CD4-positive, alpha-beta T cell treated with Interleukin-2 at 100 ng/mL for 4 hours (primary cell): ENCODE measurements around the gene GRM4.
A peak's percentile ranks its signal among the peaks of the same experiment; 100 is the strongest.
"Not testable (repeated sequence)": the region's sequence is repeated elsewhere in the genome, so short reads cannot be mapped to it uniquely, and the experiment has no call there.

Experiments used
- DNase-seq: peaks from one replicate; pipeline ENCODE4 v3.0.0-alpha.2; 2020; ENCODE audit warnings: low spot score

Gene GRM4

GRCh38 chr6:34146021-34146782 lies at the start of gene GRM4:
Gene GRM4 (minus strand): TSS chr6:34146087. CDS start chr6:34133496, 12,591 bp downstream.
- DNase-seq: no peak

- DNase-seq: no peak
These were observed 48.9 kb upstream of the GRM4 start for GRCh38 chr6:34194772-34195171.

GRCh38 chr6:34190504-34191122 lies 44.7 kb upstream of the GRM4 start:
- no peak for DNase-seq

- peak; percentile 43 for DNase-seq
These were observed 44.1 kb upstream of the GRM4 start for GRCh38 chr6:34189806-34190503.

GRCh38 chr6:34184726-34185125 lies 38.8 kb upstream of the GRM4 start:
- not testable (repeated sequence) for DNase-seq

GRCh38 chr6:34182751-34183531 lies 37.1 kb upstream of the GRM4 start:
- DNase-seq: peak; percentile 85

- DNase-seq: peak; percentile 11
These were observed 36.0 kb upstream of the GRM4 start for GRCh38 chr6:34181908-34182307.

GRCh38 chr6:34179106-34179720 lies 33.3 kb upstream of the GRM4 start:
- DNase-seq: no peak

GRCh38 chr6:34178357-34179105 lies 32.6 kb upstream of the GRM4 start:
- DNase-seq: no peak

- no peak for DNase-seq
These were observed 31.3 kb upstream of the GRM4 start for GRCh38 chr6:34177181-34177591.

GRCh38 chr6:34176261-34177031 lies 30.6 kb upstream of the GRM4 start:
- no peak for DNase-seq

- no peak for DNase-seq
These were observed 29.0 kb upstream of the GRM4 start for GRCh38 chr6:34174846-34175399.

GRCh38 chr6:34172961-34173775 lies 27.3 kb upstream of the GRM4 start:
- DNase-seq: no peak

GRCh38 chr6:34170346-34170745 lies 24.5 kb upstream of the GRM4 start:
- DNase-seq: no peak

GRCh38 chr6:34169897-34170296 lies 24.0 kb upstream of the GRM4 start:
- DNase-seq: no peak

GRCh38 chr6:34161857-34162515 lies 16.1 kb upstream of the GRM4 start:
- no peak for DNase-seq

- no peak for DNase-seq
These were observed 14.0 kb upstream of the GRM4 start for GRCh38 chr6:34159844-34160243.

GRCh38 chr6:34158876-34159275 lies 13.0 kb upstream of the GRM4 start:
- DNase-seq: no peak

GRCh38 chr6:34157851-34158250 lies 12.0 kb upstream of the GRM4 start:
- no peak for DNase-seq
